HG03457 (cell line): ENCODE results near the gene NOL9.
A peak's percentile ranks its signal among the peaks of the same experiment; 100 is the strongest.
"Not testable (repeated sequence)": the region's sequence is repeated elsewhere in the genome, so short reads cannot be mapped to it uniquely, and the experiment has no call there.

ENCODE experiments used
- ATAC-seq: cut with Tn5 transposase; IDR thresholded peaks from one replicate; pipeline ENCODE4 v1.9.1; 2021; ENCODE audit warnings: moderate number of reproducible peaks; ENCODE audit not compliant: unreplicated experiment

The NOL9 gene

DNA sequence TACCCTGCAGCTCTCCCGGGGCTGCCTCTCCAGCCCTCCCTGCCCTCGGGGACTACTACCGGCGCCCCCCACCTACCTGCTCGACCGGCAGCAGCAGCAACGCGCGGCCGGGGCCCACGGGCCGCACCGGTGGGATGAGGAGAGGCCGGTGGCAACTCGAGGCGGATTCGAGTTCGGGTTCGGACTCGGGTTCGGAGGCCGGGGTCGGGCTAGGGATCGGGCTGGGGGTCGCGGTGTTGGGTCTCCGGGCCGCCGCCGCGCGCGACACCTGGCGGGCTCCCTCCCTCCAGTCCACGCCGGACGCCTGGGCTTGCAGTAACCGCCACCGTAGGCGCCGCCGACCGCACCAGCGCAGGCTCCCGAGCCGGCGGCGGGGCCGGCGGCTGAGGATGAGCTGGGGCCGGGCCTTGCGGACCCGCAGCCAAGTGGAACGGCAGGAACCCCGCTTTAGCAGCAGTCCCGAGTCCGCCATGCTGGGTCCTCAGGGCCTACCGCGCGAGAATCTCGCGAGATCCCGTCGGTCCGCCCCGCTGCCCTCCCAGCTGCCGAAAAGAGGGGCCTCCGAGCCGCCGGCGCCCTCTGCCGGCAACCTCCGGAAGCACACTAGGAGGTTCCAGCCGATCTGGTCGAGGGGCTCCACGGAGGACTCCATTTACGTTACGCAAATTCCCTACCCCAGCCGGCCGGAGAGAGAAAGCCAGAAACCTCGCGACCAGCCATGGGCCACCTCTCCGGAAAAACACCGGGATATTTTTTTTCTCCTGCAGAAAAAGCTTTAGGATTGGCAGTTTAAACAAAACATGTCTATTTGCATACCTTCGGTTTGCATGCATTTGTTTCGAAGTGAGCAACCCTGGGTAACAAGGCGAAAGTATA is at the start of gene NOL9:
Gene NOL9, minus strand, starts transcription at position 483 of the 876 bp plus-strand sequence. Its CDS starts 11 bp downstream, at position 472.
- peak; percentile 95 for ATAC-seq

DNA sequence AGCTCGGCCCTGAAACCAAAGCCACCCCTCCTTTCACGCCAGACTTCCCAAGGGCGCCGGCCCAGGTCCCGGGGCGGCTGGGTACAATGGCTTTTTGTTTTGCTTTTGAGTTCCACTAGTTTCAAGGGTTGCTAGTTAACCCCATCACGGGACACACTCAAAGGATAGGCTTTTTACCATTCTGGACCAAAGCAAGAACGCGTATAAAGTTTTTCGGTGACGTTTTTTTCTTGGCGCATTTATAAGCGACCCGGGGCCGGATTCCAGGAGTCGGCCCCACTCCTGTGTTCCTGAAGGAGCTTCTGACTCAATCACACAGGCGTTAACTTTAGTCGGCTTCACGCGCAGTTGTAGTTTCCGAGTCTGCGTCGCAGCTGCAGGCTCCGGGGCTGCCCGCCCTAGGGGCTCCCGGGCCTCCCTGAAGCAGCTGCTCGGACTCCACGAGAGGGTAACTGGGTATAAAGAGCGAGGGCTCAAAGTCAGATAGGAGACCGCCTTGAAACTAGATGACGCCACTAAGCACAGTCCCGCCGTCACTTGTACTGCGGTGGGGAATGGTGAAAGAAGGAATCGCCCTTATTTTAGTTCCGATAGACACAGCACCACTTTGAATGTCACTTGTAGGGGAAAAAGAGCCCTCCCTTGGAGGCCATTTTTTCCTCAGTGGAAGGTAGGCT is 49.1 kb upstream of the NOL9 start:
- peak; percentile 22 for ATAC-seq

DNA sequence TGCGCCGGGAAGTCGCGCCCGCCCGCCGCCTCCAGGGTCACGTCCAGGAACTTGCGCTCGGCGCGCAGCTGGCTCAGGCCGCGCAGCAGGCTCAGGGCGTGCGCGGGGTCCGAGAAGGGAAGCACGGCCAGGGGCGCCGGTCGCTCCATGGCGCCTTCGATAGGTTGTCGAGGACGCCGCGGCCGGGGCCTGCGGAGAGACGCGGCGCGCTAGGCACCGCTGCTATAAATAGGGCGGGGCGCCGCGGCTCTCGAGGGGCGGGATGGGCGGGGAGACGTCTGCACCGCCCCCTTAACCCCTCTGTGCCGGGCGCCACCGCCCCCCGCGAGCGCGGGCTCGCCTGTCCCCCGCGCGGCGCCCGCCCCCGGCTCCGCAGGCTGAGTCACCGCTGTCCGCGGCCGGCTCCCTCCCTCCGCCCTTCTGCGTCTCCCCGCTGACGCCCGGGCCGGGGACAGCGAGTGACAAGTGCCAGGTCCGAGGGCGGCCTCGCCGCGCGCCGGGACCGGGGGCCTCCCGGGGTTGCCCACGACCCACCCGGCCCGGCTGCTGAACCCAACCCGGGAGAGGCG is 48.4 kb upstream of the NOL9 start, which contains the start of gene KLHL21:
Gene KLHL21, minus strand, starts transcription at position 201 of the 569 bp plus-strand sequence. Its CDS starts 52 bp downstream, at position 149.
- ATAC-seq, result peak; percentile 40

- ATAC-seq, result no peak
Measured at GRCh38 chr1:6601923-6602668, 47.8 kb upstream of the NOL9 start.

DNA sequence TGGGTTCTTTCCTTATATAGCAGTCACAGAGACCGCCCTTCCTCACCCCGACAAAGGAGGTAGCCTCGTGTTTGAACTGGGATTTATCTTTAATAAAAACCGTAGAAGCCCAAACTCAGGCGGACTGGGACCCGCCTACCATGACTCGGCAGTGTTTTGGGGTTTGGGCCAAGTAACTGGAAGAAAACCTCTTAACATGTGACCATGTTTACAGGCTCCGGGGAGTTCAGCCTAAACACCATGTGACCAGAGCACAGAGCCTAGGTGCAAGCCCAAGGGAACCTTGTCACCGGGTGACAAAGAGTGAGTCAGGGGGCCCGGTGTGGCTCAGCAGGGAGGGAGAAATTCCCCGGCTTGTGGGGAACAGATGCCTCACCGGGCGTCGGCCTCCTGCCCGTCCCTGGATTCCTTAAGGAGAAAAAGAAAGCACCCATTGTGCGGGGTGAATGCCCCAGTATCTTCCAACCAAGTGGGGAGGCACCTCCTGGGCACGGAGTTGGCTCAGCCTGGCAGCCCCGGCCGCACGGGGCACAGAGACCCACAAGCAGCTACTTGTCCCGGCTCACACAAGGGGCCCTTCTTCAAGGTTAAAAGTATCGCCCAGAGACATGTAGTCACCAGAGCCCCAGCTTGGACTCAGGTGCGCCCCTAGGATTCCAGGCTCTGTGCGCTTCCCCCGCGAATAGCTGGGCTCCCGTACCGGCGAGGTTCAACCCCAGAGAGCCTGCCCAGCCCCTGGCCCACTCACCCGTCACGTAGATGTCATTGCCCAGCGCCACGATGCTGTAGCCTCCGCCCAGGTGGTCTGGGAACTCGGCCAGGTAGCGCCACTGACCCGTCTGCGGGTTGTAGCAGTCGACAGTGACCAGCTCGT is 47.0 kb upstream of the NOL9 start:
- no peak for ATAC-seq

- no peak for ATAC-seq
Measured at GRCh38 chr1:6600410-6601048, 46.2 kb upstream of the NOL9 start.

DNA sequence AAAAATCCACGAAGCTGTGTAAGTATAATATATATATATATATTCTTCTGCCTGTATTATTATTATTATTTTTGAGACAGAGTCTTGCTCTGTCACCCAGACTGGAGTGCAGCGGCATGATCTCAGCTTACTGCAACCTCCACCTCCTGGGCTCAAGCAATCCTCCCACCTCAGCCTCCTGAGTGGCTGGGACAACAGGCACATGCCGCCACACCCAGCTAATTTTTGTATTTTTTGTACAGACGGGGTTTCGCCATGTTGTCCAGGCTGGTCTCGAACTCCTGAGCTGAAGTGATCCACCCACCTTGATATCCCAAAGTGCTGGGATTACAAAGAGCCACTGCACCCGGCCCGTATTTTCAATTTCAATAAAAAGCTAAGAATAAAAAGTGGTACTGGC is 45.7 kb upstream of the NOL9 start:
- ATAC-seq, result not testable (repeated sequence)

- ATAC-seq, result no peak
Measured at GRCh38 chr1:6599141-6599975, 45.0 kb upstream of the NOL9 start.

GRCh38 chr1:6597777-6598131 is 43.4 kb upstream of the NOL9 start:
- no peak for ATAC-seq

DNA sequence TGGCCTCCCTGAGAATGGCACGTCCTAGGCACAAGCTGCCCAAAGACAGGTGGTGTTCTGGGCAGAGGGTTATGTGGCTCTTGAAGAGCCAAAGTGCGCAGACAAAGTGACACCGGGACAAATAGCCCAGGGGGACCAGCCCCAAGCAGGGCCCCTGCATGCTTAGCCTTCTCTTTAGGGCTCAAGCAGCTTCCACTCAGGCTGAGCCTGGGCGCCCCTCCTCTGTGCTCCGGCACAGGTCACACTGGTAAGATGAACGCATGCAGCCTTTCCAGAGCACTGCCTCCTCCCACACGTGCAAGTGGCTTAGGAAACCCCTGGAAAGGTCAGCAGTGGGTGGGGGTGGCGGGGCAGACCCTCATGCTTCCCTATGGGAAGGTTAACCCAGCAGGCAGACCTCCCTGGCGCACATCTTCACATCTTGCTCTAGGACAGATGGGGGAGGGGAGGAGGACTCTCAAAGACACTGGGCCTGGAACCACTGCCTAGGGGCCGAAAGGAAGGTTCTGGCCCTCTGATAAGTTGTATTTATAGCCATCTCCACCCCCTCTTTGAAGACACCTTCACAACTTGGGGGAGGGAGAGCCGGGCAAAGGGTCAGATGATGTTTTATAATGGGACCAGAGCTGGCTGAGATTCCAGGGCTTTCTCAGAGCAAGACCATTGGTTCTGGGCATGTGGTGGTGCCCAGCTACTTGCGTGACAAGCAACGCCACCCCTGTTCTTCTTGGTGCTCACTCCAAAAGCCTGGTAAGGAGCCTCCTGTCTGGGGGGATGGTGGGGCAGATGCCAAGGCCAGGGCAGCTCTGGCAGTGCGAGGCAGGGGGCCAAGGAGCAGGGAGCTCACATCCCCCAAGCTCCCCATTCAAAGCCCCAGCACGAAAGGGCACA is 42.8 kb upstream of the NOL9 start:
- ATAC-seq, result no peak

DNA sequence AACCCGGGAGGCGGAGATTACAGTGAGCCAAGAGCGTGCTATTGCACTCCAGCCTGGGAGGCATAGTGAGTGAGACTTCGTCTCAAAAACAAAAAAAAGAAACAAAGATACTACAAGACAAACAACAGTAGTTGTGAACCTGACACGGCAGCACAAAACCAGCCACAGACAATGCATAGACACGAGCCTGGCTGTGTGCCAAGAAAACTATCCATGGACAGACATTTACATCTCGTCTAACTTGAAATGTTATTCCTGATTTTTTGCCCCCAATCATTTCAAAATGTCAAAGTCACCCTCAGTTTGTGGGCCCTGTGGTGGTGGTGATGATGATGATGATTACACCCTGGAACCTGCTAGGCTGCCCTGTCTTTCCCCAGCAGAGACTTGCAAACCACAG is 42.0 kb upstream of the NOL9 start:
- ATAC-seq, result no peak

DNA sequence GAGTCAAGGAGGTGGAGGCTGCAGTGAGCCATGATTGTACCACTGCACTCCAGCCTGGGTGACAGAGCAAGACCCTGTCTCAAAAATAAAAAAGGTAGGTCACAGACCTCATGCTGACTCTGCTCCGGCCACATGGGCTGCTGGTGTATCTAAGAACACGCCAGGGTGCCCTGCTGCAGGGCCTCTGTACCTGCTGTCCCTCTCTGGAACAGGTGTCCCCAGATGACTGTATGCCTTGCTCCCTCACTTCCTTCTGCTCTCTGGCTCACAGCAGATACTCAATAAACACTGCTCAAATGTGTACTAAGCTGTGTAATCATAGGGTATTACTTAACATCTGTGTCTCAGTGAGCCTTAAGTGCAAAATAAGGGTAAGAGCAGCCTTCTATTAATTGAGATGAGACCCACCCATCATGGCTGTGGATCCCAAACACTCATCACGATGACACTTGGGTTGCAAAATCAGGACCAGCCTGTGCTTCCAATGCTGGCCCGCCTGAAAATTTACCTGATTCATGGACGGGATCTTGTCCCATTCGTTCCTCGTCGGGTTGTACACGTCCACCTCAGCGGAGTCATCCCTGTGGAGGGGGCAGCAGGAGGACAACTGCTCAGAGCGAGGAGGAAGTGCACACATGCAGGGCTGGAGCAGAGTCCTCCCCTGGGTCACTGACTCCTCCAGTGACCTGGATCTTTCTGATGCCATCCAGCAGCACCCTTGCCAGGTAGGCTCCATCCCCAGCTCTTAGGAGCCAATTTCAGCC is 40.8 kb upstream of the NOL9 start:
- no peak for ATAC-seq

GRCh38 chr1:6593810-6594209 is 39.5 kb upstream of the NOL9 start:
- ATAC-seq, result no peak

DNA sequence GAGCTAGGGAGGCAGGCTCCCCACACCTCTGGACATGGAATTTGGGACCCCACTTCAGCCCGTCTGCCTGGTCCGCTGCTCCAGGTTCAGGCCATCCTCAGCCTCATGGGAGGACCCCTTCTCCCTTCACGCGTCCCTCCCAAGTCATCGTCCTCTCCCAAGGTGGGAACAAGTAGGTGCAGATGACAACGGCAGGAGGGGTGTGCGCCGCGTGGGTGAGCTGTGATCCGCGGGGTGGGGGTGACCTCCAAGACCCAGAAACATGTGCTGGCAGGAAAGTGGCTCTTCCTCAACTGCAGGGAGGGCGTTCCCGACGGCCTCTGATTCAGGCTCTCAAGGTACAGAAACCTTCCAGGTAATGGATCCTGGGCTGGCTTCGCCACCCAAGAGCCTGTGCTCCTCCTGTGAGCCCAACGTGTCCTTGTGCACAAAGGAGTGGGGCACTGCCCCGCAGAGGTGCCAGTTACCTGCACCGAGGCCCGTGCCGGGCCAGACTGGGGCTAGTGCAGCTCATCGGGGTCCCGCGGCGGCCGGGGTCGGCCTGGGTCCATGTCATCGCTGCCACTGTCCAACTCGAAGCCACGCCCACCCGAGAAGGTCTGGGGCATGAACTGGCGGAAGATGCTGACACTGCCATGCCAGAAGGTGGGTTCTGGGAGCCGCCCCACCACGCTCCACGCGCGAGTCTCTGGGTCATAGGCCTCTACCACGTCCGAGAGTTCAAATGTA is 38.7 kb upstream of the NOL9 start:
- no peak for ATAC-seq

GRCh38 chr1:6592441-6592840 is 38.1 kb upstream of the NOL9 start:
- ATAC-seq, result no peak

- ATAC-seq, result no peak
Measured at GRCh38 chr1:6591644-6592043, 37.3 kb upstream of the NOL9 start.
